CD14-positive monocyte (primary cell): ENCODE measurements around the gene TGM2. TPM values are rescaled to one million over a fixed set of nuclear protein-coding genes. Genes with fewer than 3 reads are reported as not detected.

Source experiments
- DNase-seq, 3 donors: peaks; one replicate each; pipeline ENCODE4 v3.0.0-alpha.2; 2011 to 2022
- H2AFZ ChIP-seq: 2 replicates; pipeline ENCODE4 v1.6.0; 2012; ENCODE audit warnings: mild to moderate bottlenecking, low read depth, low read length, inconsistent platforms; ENCODE audit not compliant: insufficient read depth, poor library complexity, severe bottlenecking
- H3K27ac ChIP-seq, 2 donors: 1 replicate in 1 of 2; 2 replicates in 1 of 2; pipeline ENCODE4 v1.5.1; 2012 to 2013; ENCODE audit warnings: low read length in 2 of 2, control low read depth in 1 of 2, inconsistent platforms in 1 of 2, low read depth in 1 of 2, mild to moderate bottlenecking in 1 of 2
- H3K27me3 ChIP-seq, 2 donors: one replicate each; pipeline versions ENCODE4 v1.6.0 to v1.6.1; 2011 to 2013; ENCODE audit warnings: low read length in 2 of 2; ENCODE audit not compliant: control insufficient read depth in 2 of 2, insufficient read depth in 2 of 2
- H3K36me3 ChIP-seq, 2 donors: replicated peaks in 1 of 2; 1 replicate in 1 of 2; 2 replicates in 1 of 2; pipeline versions ENCODE4 v1.5.1 to v1.6.1; 2012 to 2013; ENCODE audit warnings: low read length in 2 of 2, control low read depth in 1 of 2, inconsistent platforms in 1 of 2, mild to moderate bottlenecking in 1 of 2; ENCODE audit not compliant: insufficient read depth in 2 of 2, control insufficient read depth in 1 of 2
- H3K4me1 ChIP-seq, 2 donors: 1 replicate in 1 of 2; 2 replicates in 1 of 2; pipeline versions ENCODE4 v1.5.1 to v1.6.1; 2012 to 2013; ENCODE audit warnings: low read length in 2 of 2, control low read depth in 1 of 2, inconsistent platforms in 1 of 2, mild to moderate bottlenecking in 1 of 2, moderate library complexity in 1 of 2; ENCODE audit not compliant: insufficient read depth in 2 of 2, control insufficient read depth in 1 of 2
- H3K4me2 ChIP-seq: replicated peaks from 2 replicates; pipeline ENCODE3; 2012; ENCODE audit warnings: low read length, moderate library complexity, mild to moderate bottlenecking; ENCODE audit not compliant: poor library complexity, severe bottlenecking; ENCODE audit errors: extremely low read depth
- H3K4me3 ChIP-seq, 3 experiments: fragments of 200-600 bp in 1 of 3; sonication (generic) in 1 of 3; replicated peaks in 1 of 3; 1 replicate in 2 of 3; 2 replicates in 1 of 3; pipeline ENCODE4 v1.5.1; 2011 to 2013; ENCODE audit warnings: low read length in 3 of 3, mild to moderate bottlenecking in 3 of 3, control low read depth in 2 of 3, low read depth in 2 of 3, inconsistent platforms in 1 of 3, moderate library complexity in 1 of 3
- H3K79me2 ChIP-seq: 2 replicates; pipeline ENCODE4 v1.6.0; 2012; ENCODE audit warnings: mild to moderate bottlenecking, control low read depth, inconsistent platforms, low read length, moderate library complexity; ENCODE audit not compliant: insufficient read depth
- H3K9ac ChIP-seq: 2 replicates; pipeline ENCODE4 v1.6.0; 2017; ENCODE audit warnings: low read length, mild to moderate bottlenecking; ENCODE audit not compliant: insufficient read depth, poor library complexity, severe bottlenecking
- H3K9me3 ChIP-seq, 2 donors: replicated peaks in 1 of 2; 1 replicate in 1 of 2; 2 replicates in 1 of 2; pipeline versions ENCODE4 v1.5.1 to v1.6.1; 2012 to 2013; ENCODE audit warnings: low read length in 2 of 2, control low read depth in 1 of 2; ENCODE audit not compliant: control insufficient read depth in 1 of 2, insufficient read depth in 1 of 2
- H4K20me1 ChIP-seq: 2 replicates; pipeline ENCODE4 v1.6.0; 2012; ENCODE audit warnings: mild to moderate bottlenecking, low read length, control low read depth, moderate library complexity; ENCODE audit not compliant: insufficient read depth
- H3K27ac Mint-ChIP-seq, 7 donors: one replicate each; pipeline ENCODE4 v1.8.0; 2020; ENCODE audit warnings: mild to moderate bottlenecking in 7 of 7, mixed read lengths in 7 of 7, moderate library complexity in 6 of 7, inconsistent platforms in 2 of 7
- H3K27me3 Mint-ChIP-seq, 3 donors: one replicate each; pipeline ENCODE4 v1.8.0; 2021 to 2022; ENCODE audit warnings: low read depth in 3 of 3, mild to moderate bottlenecking in 3 of 3, mixed read lengths in 3 of 3, moderate library complexity in 3 of 3, inconsistent platforms in 1 of 3
- H3K36me3 Mint-ChIP-seq, 2 donors: one replicate each; pipeline ENCODE4 v1.8.0; 2020; ENCODE audit warnings: mixed read lengths in 2 of 2, inconsistent platforms in 1 of 2, mild to moderate bottlenecking in 1 of 2
- H3K4me1 Mint-ChIP-seq: one replicate; pipeline ENCODE4 v1.8.0; 2020; ENCODE audit warnings: mild to moderate bottlenecking, mixed read lengths
- H3K4me3 Mint-ChIP-seq, 2 donors: one replicate each; pipeline ENCODE4 v1.8.0; 2020; ENCODE audit warnings: mild to moderate bottlenecking in 2 of 2, mixed read lengths in 2 of 2, moderate library complexity in 1 of 2
- H3K9me3 Mint-ChIP-seq, 7 donors: one replicate each; pipeline ENCODE4 v1.8.0; 2020 to 2022; ENCODE audit warnings: mixed read lengths in 7 of 7, mild to moderate bottlenecking in 6 of 7, moderate library complexity in 6 of 7, inconsistent platforms in 2 of 7
- CTCF ChIP-seq: fragments of 200-600 bp; IDR thresholded peaks from one replicate; pipeline ENCODE4 v1.8.0; 2022; ENCODE audit warnings: antibody characterized with exemption, mild to moderate bottlenecking
- WGBS: methylation state at CpG from one replicate; pipeline ENCODE4 v1.1.5; 2013; ENCODE audit warnings: missing lambda C conversion rate; ENCODE audit not compliant: insufficient coverage; 5-methylcytosine and 5-hydroxymethylcytosine counted together
- intact Hi-C, 2 donors: fragments of 100-400 bp; cut with micrococcal nuclease; formaldehyde crosslinking; loops; one replicate each; pipeline versions ENCODE4 v1.15.0 to v1.15.1; 2023
- polyA plus RNA-seq, 3 donors: library from polyadenylated mRNA; depleted of rRNA in 1 of 3; unstranded in 2 of 3; stranded (reverse) in 1 of 3; fragments of 300-500 nt in 2 of 3; fragments of >200 nt in 1 of 3; fragmentation: Illumina TruSeq in 2 of 3; gene quantifications; 1 replicate in 2 of 3; 2 replicates in 1 of 3; pipeline ENCODE4 v1.2.3, GENCODE V29; 2012 to 2021

Gene TGM2
- polyA plus RNA-seq, 3 donors = 0.47 to 1.7 (median 1.6) TPM

- 100% methylated on average over 2 of the region's 7 CpGs for WGBS
- Histone ChIP-seq H3K4me1 (peaks cover 16 to 27% of the 10 kb centered on the region in 2 donors), H3K27me3 (no peaks in the 10 kb centered on the region), H3K4me3 (no peak overlapping the region), H4K20me1 (no peaks in the 10 kb centered on the region), H3K9ac (no peak overlapping the region), H3K9me3 (no peaks in the 10 kb centered on the region), H3K27ac (no peak overlapping the region), H2AFZ (no peak overlapping the region), H3K36me3 (no peaks in the 10 kb centered on the region), H3K4me2 (no peak overlapping the region), H3K79me2 (no peaks in the 10 kb centered on the region)
- DNase-seq = no peak
- H3K27me3 Mint-ChIP-seq = peaks cover 1 to 14% (median 12%) of the 10 kb centered on the region in 3 donors
- H3K4me3 Mint-ChIP-seq = no peak overlapping the region
- H3K4me1 Mint-ChIP-seq = peaks cover 28% of the 10 kb centered on the region
- H3K27ac Mint-ChIP-seq = no peak overlapping the region
- TF ChIP-seq CTCF = no peak
- intact Hi-C loops = no loop called here
- H3K9me3 Mint-ChIP-seq = peaks cover 0 to 3% (median 0%) of the 10 kb centered on the region in 7 donors
- H3K36me3 Mint-ChIP-seq = peaks cover 0 to 6% of the 10 kb centered on the region in 2 donors
Observed at GRCh38 chr20:38181207-38181801, 16.2 kb upstream of the TGM2 start.

- Histone ChIP-seq H2AFZ (no peak overlapping the region), H3K4me2 (no peak overlapping the region), H3K4me1 (peaks cover 16 to 27% of the 10 kb centered on the region in 2 donors), H4K20me1 (no peaks in the 10 kb centered on the region), H3K9ac (no peak overlapping the region), H3K36me3 (no peaks in the 10 kb centered on the region), H3K4me3 (no peak overlapping the region), H3K27ac (no peak overlapping the region), H3K9me3 (no peaks in the 10 kb centered on the region), H3K79me2 (no peaks in the 10 kb centered on the region), H3K27me3 (no peaks in the 10 kb centered on the region)
- 100% methylated on average over 1 of the region's 5 CpGs for WGBS
- Mint-ChIP-seq H3K27ac (peak overlapping the region in 1 of 7 donors; percentile 14), H3K4me3 (no peak overlapping the region), H3K36me3 (peaks cover 0 to 6% of the 10 kb centered on the region in 2 donors), H3K27me3 (peaks cover under 1 to 14% (median 14%) of the 10 kb centered on the region in 3 donors), H3K9me3 (peaks cover 0 to 3% (median 0%) of the 10 kb centered on the region in 7 donors), H3K4me1 (peaks cover 28% of the 10 kb centered on the region)
- intact Hi-C loops = no loop called here
- TF ChIP-seq CTCF = no peak
- DNase-seq = no peak
Observed at GRCh38 chr20:38180781-38181180, 15.7 kb upstream of the TGM2 start.
